DND-41 (cell line): Measurements from ENCODE around the gene SMAP2.

Experiments
- EZH2 ChIP-seq: IDR thresholded peaks from 3 replicates; pipeline ENCODE4 v1.6.1; 2012; ENCODE audit warnings: borderline replicate concordance, low read depth, mild to moderate bottlenecking, moderate library complexity, low read length, inconsistent platforms; ENCODE audit not compliant: severe bottlenecking
- TF ChIP-seq, protein P1 (sequence below): IDR thresholded peaks from 2 replicates; pipeline ENCODE4 v1.5.1; 2012; ENCODE audit warnings: borderline replicate concordance, low read length, moderate library complexity, mild to moderate bottlenecking; ENCODE audit not compliant: poor library complexity, severe bottlenecking; ENCODE audit errors: extremely low read depth

- TF ChIP-seq, protein P1, sequence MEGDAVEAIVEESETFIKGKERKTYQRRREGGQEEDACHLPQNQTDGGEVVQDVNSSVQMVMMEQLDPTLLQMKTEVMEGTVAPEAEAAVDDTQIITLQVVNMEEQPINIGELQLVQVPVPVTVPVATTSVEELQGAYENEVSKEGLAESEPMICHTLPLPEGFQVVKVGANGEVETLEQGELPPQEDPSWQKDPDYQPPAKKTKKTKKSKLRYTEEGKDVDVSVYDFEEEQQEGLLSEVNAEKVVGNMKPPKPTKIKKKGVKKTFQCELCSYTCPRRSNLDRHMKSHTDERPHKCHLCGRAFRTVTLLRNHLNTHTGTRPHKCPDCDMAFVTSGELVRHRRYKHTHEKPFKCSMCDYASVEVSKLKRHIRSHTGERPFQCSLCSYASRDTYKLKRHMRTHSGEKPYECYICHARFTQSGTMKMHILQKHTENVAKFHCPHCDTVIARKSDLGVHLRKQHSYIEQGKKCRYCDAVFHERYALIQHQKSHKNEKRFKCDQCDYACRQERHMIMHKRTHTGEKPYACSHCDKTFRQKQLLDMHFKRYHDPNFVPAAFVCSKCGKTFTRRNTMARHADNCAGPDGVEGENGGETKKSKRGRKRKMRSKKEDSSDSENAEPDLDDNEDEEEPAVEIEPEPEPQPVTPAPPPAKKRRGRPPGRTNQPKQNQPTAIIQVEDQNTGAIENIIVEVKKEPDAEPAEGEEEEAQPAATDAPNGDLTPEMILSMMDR, result no peak
- TF ChIP-seq EZH2, result no peak
Measured at GRCh38 chr1:40432644-40433390, 59.3 kb downstream of the SMAP2 start.
